IgD-negative memory B cell (primary cell): Measurements from ENCODE around the gene RAB26. TPM values are rescaled to one million over a fixed set of nuclear protein-coding genes. Genes with fewer than 3 reads are reported as not detected.

Source experiments
- H3K27ac Mint-ChIP-seq, 3 donors: one replicate each; pipeline ENCODE4 v1.8.0; 2020 to 2022; ENCODE audit warnings: mild to moderate bottlenecking in 3 of 3, mixed read lengths in 3 of 3, moderate library complexity in 1 of 3
- H3K27me3 Mint-ChIP-seq: one replicate; pipeline ENCODE4 v1.8.0; 2021; ENCODE audit warnings: mixed read lengths
- H3K36me3 Mint-ChIP-seq: one replicate; pipeline ENCODE4 v1.8.0; 2020; ENCODE audit warnings: mild to moderate bottlenecking, mixed read lengths
- H3K4me1 Mint-ChIP-seq, 3 donors: one replicate each; pipeline ENCODE4 v1.8.0; 2020 to 2022; ENCODE audit warnings: mixed read lengths in 3 of 3, mild to moderate bottlenecking in 1 of 3
- H3K4me3 Mint-ChIP-seq, 4 donors: one replicate each; pipeline ENCODE4 v1.8.0; 2020 to 2022; ENCODE audit warnings: mild to moderate bottlenecking in 4 of 4, mixed read lengths in 4 of 4, moderate library complexity in 3 of 4
- H3K9me3 Mint-ChIP-seq, 3 donors: one replicate each; pipeline ENCODE4 v1.8.0; 2020 to 2021; ENCODE audit warnings: mixed read lengths in 3 of 3, mild to moderate bottlenecking in 1 of 3
- polyA plus RNA-seq: library from polyadenylated mRNA; unstranded; fragments of 300-500 nt; fragmentation: Illumina TruSeq; gene quantifications from one replicate; pipeline ENCODE4 v1.2.3, GENCODE V29; 2021

The RAB26 gene
- polyA plus RNA-seq, 1 donor from 2014 or later = 0.41 TPM

DNA sequence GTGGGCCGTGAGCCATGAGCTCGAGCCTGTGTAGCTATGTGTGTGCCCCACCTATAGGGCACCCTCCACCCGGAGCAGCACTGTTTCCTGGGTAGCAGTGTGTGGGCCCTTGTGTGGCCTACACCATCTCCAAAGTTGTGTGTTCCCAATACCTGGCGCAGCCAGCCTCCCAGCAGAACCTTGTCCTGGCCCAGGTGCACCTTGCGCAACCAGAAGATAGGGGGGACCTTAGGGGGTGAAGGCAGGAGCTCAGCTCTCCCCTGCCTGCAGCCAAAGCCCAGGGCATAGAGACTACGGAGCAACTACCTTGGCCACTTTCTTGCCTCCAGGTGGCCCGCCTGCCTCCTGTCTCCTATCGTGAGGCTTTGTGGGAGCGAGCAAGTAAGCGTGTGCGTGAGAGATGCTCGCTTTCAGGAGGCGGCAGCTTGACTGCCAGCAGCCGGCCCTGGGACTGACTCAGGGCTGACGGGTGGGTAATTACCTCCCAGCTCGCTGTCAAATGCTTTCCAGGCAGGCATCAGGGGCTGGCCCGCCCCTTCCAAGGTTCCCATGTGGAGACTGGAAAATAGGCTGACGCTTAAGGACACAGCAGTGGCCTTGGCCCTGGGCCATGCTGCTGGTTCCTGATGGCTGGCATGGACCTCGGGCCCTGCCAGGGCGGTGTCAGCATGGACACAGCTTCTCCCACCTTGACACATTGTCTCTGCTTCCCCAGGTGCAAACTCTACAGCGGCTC is 26.1 kb downstream of the RAB26 start:
- Mint-ChIP-seq H3K27me3 (no peaks in the 10 kb centered on the region), H3K9me3 (no peaks in the 10 kb centered on the region), H3K4me1 (no peaks in the 10 kb centered on the region), H3K36me3 (peaks cover 6% of the 10 kb centered on the region), H3K27ac (no peak overlapping the region), H3K4me3 (no peak overlapping the region)

GRCh38 chr16:2175454-2175853 is 27.0 kb downstream of the RAB26 start:
- Mint-ChIP-seq H3K27ac (no peak overlapping the region), H3K9me3 (no peaks in the 10 kb centered on the region), H3K27me3 (no peaks in the 10 kb centered on the region), H3K4me3 (no peak overlapping the region), H3K36me3 (peaks cover 6% of the 10 kb centered on the region), H3K4me1 (no peaks in the 10 kb centered on the region)

DNA sequence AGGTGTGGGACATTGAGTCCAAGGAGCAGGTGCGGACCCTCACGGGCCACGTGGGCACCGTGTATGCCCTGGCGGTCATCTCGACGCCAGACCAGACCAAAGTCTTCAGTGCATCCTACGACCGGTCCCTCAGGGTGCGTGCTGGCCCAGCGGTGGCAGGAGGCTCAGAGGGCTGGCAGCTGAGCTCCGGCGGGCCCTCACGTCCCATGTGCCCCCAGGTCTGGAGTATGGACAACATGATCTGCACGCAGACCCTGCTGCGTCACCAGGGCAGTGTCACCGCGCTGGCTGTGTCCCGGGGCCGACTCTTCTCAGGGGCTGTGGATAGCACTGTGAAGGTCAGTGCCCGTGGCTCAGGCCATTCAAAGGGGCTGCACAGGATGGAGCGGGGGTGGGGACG is 27.6 kb downstream of the RAB26 start:
- H3K36me3 Mint-ChIP-seq = peaks cover 6% of the 10 kb centered on the region
- H3K9me3 Mint-ChIP-seq = no peaks in the 10 kb centered on the region
- no peaks in the 10 kb centered on the region for H3K27me3 Mint-ChIP-seq
- peak overlapping the region in 1 of 4 donors; percentile 28 for H3K4me3 Mint-ChIP-seq
- no peaks in the 10 kb centered on the region for H3K4me1 Mint-ChIP-seq
- no peak overlapping the region for H3K27ac Mint-ChIP-seq

DNA sequence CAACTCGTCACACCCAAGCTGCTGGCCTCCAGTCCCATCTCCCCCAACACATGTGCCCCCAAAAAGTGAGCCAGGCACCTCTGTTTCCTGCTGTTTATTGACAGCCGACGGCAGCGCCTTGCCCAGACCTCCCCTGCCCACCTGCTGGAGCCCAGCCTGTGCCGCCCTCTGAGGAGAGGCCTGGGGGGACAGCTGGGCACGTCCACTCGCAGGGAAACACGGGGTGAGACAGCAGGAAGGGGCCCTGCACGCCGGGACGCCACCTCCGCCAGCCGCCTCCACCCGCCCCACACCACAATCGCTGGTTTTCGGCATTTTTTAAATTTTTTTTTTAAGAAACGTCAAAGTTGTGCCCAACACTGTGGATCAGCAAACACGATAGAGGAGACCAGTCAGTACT is 28.7 kb downstream of the RAB26 start:
- H3K36me3 Mint-ChIP-seq = peaks cover 6% of the 10 kb centered on the region
- no peak overlapping the region for H3K4me3 Mint-ChIP-seq
- no peaks in the 10 kb centered on the region for H3K4me1 Mint-ChIP-seq
- H3K27ac Mint-ChIP-seq = no peak overlapping the region
- H3K27me3 Mint-ChIP-seq = no peaks in the 10 kb centered on the region
- no peaks in the 10 kb centered on the region for H3K9me3 Mint-ChIP-seq

DNA sequence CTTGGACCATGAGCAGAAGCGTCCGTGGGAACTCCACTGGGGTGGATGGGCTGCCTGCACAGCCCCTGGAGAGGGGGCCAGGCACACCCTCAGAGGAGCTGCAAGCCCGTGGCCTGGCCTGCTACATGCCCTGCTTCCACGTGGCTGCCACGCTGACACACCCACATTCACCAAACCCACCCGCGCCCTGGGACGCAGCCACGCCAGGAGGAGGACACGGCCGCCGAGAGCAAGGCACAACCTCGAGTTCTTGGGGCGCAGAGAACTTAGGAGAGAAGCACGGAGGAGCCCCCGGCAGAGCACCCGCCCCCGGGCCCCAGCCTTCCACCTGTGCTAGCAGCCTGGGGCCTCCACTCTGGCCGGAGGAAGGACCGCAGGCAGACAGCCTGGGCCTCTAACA is 29.1 kb downstream of the RAB26 start:
- H3K4me1 Mint-ChIP-seq = no peaks in the 10 kb centered on the region
- H3K36me3 Mint-ChIP-seq = peaks cover 6% of the 10 kb centered on the region
- no peaks in the 10 kb centered on the region for H3K27me3 Mint-ChIP-seq
- peak overlapping the region in 1 of 4 donors; percentile 60 for H3K4me3 Mint-ChIP-seq
- no peak overlapping the region for H3K27ac Mint-ChIP-seq
- no peaks in the 10 kb centered on the region for H3K9me3 Mint-ChIP-seq

DNA sequence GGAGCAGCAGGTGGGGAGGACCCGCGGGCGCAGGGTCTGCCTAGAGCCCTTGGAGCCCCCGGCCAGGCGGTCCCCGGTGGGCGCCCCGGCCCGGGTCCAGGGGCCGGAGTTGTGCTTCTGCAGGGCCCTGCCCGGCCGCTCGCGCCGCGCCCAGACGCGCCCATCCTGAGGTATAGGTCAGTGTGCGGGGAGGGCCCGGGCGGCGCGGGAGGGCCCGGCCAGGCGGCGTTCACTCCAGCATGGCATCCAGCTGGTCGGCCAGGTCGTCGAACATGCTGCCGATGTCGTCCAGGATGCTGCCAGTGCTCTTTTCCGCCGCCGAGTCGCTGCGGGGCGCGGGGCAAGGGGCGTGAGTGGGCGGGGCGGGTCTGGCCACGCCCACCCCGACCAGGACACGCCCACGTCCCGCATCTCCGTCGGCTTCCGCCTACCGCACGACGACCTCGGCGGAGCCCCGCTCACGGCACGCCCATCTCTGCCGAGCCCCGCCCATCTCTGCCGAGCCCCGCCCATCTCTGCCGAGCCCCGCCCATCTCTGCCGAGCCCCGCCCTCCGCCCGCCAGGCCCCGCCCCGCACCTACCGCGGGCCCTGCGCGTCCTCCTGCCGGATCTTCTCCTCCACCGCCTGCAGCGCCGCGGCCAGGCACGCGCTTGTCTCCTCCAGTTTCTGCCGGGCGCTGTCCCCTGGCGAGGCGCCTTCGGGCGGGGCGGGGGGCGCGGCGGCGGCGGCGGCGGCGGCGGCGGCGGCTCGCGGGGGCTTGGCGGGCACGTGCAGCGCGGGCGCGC is 30.1 kb downstream of the RAB26 start:
- H3K27ac Mint-ChIP-seq = no peak overlapping the region
- H3K4me3 Mint-ChIP-seq = no peak overlapping the region
- H3K27me3 Mint-ChIP-seq = no peaks in the 10 kb centered on the region
- H3K36me3 Mint-ChIP-seq = peaks cover 6% of the 10 kb centered on the region
- H3K4me1 Mint-ChIP-seq = peaks cover 0 to under 1% (median 0%) of the 10 kb centered on the region in 3 donors
- no peaks in the 10 kb centered on the region for H3K9me3 Mint-ChIP-seq

GRCh38 chr16:2179107-2179501 is 30.7 kb downstream of the RAB26 start:
- Mint-ChIP-seq H3K27ac (no peak overlapping the region), H3K27me3 (no peaks in the 10 kb centered on the region), H3K36me3 (peaks cover 4% of the 10 kb centered on the region), H3K4me3 (no peak overlapping the region), H3K4me1 (peaks cover 0 to 2% (median 0%) of the 10 kb centered on the region in 3 donors), H3K9me3 (no peaks in the 10 kb centered on the region)

DNA sequence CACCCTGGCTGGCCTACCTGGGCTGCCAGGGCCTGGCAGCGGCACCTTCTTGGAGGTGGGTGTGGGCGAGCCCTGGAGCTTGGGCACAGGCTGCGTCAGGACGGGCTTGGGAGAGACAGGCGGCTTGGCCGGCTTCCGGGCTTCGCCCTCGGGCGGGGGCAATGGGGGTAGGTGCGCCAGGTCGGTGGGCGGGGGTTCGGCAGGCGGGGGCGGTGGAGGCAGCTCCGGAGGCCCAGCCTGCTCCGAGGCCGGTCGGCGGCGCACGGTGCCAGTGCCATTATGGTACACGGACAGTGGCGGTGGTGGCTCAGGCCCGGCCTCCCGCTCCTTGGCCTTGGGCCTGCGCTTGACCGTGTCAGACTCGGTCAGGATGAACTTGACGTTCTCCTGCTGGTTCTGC is 31.2 kb downstream of the RAB26 start:
- Mint-ChIP-seq H3K4me1 (peaks cover 0 to 4% (median 2%) of the 10 kb centered on the region in 3 donors), H3K4me3 (no peak overlapping the region), H3K27ac (no peak overlapping the region)

GRCh38 chr16:2180461-2180860 is 32.0 kb downstream of the RAB26 start:
- Mint-ChIP-seq H3K27me3 (no peaks in the 10 kb centered on the region), H3K4me3 (no peak overlapping the region), H3K4me1 (peaks cover 0 to 4% (median 2%) of the 10 kb centered on the region in 3 donors), H3K9me3 (no peaks in the 10 kb centered on the region), H3K36me3 (peaks cover 1% of the 10 kb centered on the region), H3K27ac (no peak overlapping the region)

More for the DNA sequence above, 31.2 kb downstream of the RAB26 start:
- H3K9me3 Mint-ChIP-seq = no peaks in the 10 kb centered on the region
- peaks cover 1% of the 10 kb centered on the region for H3K36me3 Mint-ChIP-seq
- no peaks in the 10 kb centered on the region for H3K27me3 Mint-ChIP-seq

GRCh38 chr16:2180962-2181923 is 32.8 kb downstream of the RAB26 start:
- Mint-ChIP-seq H3K9me3 (no peaks in the 10 kb centered on the region), H3K27ac (peak overlapping the region in 1 of 3 donors; percentile 39), H3K36me3 (no peaks in the 10 kb centered on the region), H3K4me3 (peak overlapping the region in 1 of 4 donors; percentile 39), H3K27me3 (no peaks in the 10 kb centered on the region), H3K4me1 (peaks cover 0 to 4% (median 2%) of the 10 kb centered on the region in 3 donors)

GRCh38 chr16:2181952-2182351 is 33.5 kb downstream of the RAB26 start:
- Mint-ChIP-seq H3K4me1 (peaks cover 0 to 4% (median 2%) of the 10 kb centered on the region in 3 donors), H3K27ac (peak overlapping the region in 1 of 3 donors; percentile 39), H3K4me3 (peak overlapping the region in 1 of 4 donors; percentile 39), H3K36me3 (no peaks in the 10 kb centered on the region), H3K9me3 (no peaks in the 10 kb centered on the region), H3K27me3 (no peaks in the 10 kb centered on the region)

GRCh38 chr16:2183671-2184070 is 35.2 kb downstream of the RAB26 start:
- H3K36me3 Mint-ChIP-seq = no peaks in the 10 kb centered on the region
- peak overlapping the region in 1 of 4 donors; percentile 54 for H3K4me3 Mint-ChIP-seq
- peaks cover 0 to 4% (median 2%) of the 10 kb centered on the region in 3 donors for H3K4me1 Mint-ChIP-seq
- no peaks in the 10 kb centered on the region for H3K9me3 Mint-ChIP-seq
- no peaks in the 10 kb centered on the region for H3K27me3 Mint-ChIP-seq
- H3K27ac Mint-ChIP-seq = peak overlapping the region in 1 of 3 donors; percentile 59

DNA sequence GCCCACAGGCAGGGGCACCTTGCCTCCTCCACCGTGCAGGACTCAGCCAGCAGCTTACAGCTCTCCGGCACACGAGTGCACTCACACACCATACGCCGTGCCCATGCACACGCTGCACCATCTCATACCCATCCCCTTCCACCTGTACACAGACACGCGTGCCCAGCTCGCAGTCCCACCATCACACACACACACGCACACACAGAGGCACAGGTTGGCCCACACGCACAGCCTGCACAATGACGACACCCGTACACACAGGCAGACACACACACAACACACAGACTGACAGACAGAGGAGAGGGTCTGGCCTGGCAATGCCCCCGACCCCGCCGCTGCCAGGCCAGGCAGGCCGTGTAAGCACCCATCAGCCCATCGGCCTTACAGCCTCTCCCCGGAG is 35.9 kb downstream of the RAB26 start:
- Mint-ChIP-seq H3K9me3 (no peaks in the 10 kb centered on the region), H3K36me3 (no peaks in the 10 kb centered on the region), H3K27ac (no peak overlapping the region), H3K4me1 (peaks cover 0 to 4% (median 2%) of the 10 kb centered on the region in 3 donors), H3K4me3 (no peak overlapping the region), H3K27me3 (no peaks in the 10 kb centered on the region)

DNA sequence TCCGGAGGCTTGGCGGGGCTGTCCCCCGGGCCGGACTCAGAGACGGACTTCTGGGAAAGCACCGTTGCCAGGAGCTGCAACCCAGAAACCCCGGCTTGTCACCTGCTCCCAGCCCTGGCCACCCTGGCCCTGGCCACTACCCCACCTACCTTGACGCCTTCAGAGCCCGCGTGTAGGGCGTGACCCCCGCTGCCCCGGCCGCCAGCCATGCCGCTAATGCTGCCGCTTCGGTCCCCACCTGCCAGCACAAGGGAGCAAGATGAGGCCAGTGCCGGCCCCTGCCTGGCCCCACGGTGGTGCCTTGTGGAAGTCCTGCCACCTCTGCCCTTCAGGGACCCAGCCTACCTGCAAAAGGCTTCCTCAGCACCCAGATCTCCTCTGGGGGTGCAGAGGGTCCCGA is 36.5 kb downstream of the RAB26 start:
- Mint-ChIP-seq H3K4me3 (no peak overlapping the region), H3K9me3 (no peaks in the 10 kb centered on the region), H3K4me1 (peaks cover 0 to 4% (median 2%) of the 10 kb centered on the region in 3 donors), H3K27me3 (no peaks in the 10 kb centered on the region), H3K27ac (no peak overlapping the region), H3K36me3 (no peaks in the 10 kb centered on the region)

DNA sequence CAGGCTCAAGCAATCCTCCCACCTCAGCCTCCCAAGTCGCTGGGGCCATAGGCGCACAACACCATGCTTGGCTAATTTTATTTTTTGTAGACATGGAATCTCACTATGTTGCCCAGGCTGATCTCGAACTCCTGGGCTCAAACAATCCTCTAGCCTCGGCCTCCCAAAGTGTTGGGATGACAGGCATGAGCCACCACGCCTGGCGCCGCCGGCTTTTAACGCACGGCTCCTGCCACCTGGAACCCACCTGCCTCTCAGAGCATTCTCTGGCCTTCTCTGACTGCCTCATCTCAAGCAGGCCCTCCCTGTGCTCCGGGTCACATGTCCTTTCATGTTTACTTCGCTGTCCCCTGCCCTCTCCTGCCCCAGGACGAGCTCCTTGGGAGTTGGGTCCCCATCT is 37.6 kb downstream of the RAB26 start:
- peaks cover 0 to 4% (median 2%) of the 10 kb centered on the region in 3 donors for H3K4me1 Mint-ChIP-seq
- H3K36me3 Mint-ChIP-seq = no peaks in the 10 kb centered on the region
- H3K27ac Mint-ChIP-seq = peak overlapping the region in 1 of 3 donors; percentile 23
- no peaks in the 10 kb centered on the region for H3K9me3 Mint-ChIP-seq
- peaks cover 3% of the 10 kb centered on the region for H3K27me3 Mint-ChIP-seq
- H3K4me3 Mint-ChIP-seq = peak overlapping the region in 1 of 4 donors; percentile 57
